HG03457 (cell line): ENCODE results near the gene VASH1.

Experiments
- ATAC-seq: cut with Tn5 transposase; IDR thresholded peaks from one replicate; pipeline ENCODE4 v1.9.1; 2021; ENCODE audit warnings: moderate number of reproducible peaks; ENCODE audit not compliant: unreplicated experiment

VASH1 gene

DNA sequence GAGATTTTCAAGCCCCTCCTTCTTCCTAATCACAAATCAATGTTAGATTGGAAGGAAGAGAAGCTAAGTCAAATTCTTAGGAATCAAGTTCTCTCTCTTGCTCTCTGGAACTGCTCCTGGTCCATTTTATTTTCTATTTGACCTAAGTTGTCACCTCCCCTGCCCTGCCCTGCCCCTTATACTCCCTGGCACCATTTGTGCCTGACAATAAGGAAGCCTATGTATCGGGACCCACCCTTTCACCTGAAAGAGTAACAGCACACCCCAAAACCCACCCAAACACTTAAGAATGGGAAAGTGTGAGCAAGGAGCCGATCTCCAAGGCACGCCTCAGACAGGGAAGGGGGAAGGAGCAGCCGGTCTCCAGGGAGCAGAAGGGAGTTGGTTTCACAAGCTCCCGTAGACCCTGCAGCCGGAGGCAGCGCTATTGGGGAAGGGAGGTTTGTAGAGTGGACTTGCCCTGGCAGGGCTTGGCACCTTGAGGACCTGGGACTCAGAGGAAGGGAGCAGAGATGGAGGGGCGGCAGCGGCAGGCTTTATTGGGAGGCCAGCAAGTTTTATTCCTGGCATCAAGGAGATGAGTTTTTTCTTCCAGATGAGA, 66.5 kb downstream of the VASH1 start:
- ATAC-seq, result no peak

DNA sequence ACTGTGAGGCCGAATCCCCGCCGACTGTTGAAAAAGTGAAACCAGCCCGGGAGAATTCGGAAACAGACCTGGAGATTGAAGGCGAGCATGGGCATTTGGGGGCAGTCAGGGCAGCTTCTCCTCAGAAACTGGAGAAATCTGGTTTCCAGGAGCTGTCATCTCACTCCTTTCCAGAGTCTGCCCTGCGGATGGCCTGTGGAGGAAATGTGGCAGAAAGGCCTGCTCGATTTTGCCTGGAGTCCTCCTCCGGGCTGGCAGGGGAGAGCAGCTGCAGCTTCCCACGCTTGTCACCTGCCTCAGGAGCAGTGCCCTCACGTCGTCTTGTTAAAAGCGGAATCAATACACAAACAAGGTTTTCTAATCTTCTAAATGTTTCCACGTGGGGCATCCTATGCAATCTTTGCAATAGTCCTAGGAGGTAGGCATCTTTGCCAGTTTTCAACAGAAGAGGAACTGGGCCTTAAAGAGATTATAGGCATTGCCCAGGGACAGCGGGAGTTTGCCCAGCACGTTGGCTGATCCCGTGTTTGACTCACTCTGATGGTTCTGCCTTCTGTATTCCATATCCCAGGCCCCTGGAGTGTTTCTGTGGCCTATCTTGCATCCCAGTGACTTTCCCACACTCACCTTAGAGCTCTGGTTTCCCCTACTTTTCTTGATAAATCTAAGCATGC, 67.2 kb downstream of the VASH1 start:
- ATAC-seq, result no peak

DNA sequence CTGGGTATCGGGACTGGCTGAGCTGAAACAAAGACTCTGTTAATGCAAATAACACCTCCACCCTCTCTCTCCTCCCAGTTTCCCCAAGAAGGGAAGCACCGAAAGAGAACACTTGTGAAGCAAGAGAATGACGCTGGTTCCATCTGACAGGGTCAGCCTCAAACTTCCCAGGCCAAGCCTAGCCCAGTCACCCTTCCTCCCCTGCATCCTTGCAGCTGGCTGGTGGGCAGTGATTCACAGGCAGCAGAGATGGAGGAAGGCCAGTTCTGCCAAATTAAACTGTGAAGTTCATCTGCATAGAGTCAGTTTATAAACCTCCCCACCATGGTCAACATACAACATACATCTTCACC, 67.7 kb downstream of the VASH1 start:
- ATAC-seq, result no peak

DNA sequence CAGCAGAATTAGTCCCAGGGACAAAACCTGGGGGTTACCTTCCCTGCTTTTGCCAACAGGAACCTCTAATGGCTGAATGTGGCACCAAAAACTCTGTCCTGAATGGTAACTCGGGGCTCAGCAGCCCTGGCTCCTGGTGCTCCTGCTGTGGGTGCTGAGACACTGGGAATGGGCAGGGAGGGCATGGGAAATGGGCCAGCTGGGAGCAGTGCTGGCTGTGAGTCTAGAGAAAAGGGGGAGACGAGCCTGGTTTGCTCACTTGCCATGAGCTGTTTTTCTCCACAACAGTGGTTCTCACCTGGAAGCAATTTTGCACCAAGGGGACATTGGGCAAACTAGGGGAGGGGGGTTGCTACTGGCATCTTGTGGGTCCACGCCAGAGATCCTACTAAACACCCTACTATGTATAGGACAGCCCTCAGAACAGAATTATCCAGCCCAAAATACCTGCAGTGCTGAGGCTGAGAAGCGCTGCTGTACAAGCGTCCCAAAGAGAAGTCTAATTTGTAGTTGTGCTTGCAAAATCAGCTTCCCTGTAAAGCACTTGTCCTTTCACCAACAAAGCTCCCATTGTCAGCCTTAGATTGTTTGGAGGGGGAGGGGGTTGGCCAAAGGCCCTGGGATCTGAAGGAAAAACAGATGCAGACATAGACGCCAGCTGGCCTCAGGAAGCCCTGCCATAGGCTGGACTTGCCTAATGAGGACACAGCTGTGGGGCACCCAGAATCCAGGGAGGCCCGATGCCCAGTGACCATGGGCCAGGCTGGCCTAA, 68.6 kb downstream of the VASH1 start:
- no peak for ATAC-seq

DNA sequence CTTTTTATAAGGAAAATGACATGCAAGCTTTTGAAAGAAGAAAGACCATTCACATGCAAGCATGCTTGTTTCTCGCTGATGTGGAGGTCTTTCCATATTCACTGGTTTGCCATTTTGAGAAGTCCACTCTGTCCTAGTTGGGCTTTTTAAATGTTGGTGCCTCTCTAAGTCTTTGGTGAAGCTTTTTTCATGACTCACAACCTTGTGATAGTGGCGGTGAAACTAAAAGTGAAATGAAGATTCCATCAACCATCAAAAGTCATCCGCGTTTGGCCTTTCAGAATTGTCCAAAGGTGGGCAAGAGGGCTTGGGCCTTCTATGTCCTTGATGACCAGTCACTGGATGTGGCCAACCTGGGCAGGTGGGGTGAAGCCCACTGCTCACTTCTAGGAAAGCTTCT, 69.3 kb downstream of the VASH1 start:
- no peak for ATAC-seq

DNA sequence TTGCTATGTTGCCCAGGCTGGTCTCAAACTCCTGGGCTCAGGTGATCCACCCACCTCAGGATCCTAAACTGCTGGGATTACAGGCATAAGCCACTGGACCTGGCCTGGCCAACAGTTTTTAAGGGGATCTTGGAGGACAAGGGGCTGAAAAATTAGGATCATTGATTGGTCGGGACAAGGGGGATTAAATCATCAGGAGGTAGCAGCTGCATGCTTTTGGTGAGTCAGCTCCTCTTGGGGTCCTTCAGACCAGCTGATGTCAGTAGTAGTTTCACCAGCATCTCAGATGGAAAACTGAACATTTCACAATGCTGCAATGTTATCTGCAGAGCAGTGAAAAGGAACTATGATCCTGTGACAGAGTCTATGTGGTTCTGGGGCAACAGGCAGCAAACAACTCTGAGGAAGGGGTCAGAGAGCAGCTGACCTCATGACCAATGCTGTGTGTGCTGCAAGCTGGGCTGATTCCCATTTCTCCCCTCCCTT, 71.3 kb downstream of the VASH1 start:
- ATAC-seq, result no peak
